Measurements from ENCODE around the gene SNRPB. TPM values are rescaled to one million over a fixed set of nuclear protein-coding genes. Genes with fewer than 3 reads are reported as not detected.

Gene SNRPB
- total and polyA plus RNA-seq, 2 donors, result 149 to 311 TPM

GRCh38 chr20:2451939-2452732, 18.5 kb downstream of the SNRPB start:
- 65% methylated on average over 8 of the region's 8 CpGs for WGBS
- H3K4me3 ChIP-seq (ENCODE audit: low read length in 2 of 2), result no peak overlapping the region
- H3K36me3 ChIP-seq (ENCODE audit: control insufficient read depth in 2 of 2, insufficient read depth in 2 of 2, low read length in 1 of 2), result peaks cover 0 to 4% of the 10 kb centered on the region in 2 donors
- no peaks in the 10 kb centered on the region for H3K4me1 ChIP-seq (ENCODE audit: control insufficient read depth in 2 of 2, insufficient read depth in 2 of 2, low read length in 2 of 2)
- no peaks in the 10 kb centered on the region for H3K27me3 ChIP-seq (ENCODE audit: control insufficient read depth in 2 of 2, insufficient read depth in 1 of 2, low read length in 1 of 2)
- no peak overlapping the region for H3K27ac ChIP-seq (ENCODE audit: low read depth in 1 of 2, low read length in 1 of 2)
- H3K9me3 ChIP-seq (ENCODE audit: control insufficient read depth in 2 of 2, insufficient read depth in 1 of 2, low read length in 1 of 2), result no peaks in the 10 kb centered on the region
- DNase-seq (ENCODE audit: low read depth in 6 of 9, low spot score in 9 of 9), result peak; percentile 6 to 64 (median 32)

- Histone ChIP-seq H3K4me3 (ENCODE audit: low read length in 2 of 2) (no peak overlapping the region), H3K36me3 (ENCODE audit: control insufficient read depth in 2 of 2, insufficient read depth in 2 of 2, low read length in 1 of 2) (no peaks in the 10 kb centered on the region), H3K27ac (ENCODE audit: low read depth in 1 of 2, low read length in 1 of 2) (no peak overlapping the region), H3K4me1 (ENCODE audit: control insufficient read depth in 2 of 2, insufficient read depth in 2 of 2, low read length in 2 of 2) (no peaks in the 10 kb centered on the region), H3K27me3 (ENCODE audit: control insufficient read depth in 2 of 2, insufficient read depth in 1 of 2, low read length in 1 of 2) (no peaks in the 10 kb centered on the region), H3K9me3 (ENCODE audit: control insufficient read depth in 2 of 2, insufficient read depth in 1 of 2, low read length in 1 of 2) (no peaks in the 10 kb centered on the region)
- 95% methylated on average over 5 of the region's 5 CpGs for WGBS
- no peak for DNase-seq (ENCODE audit: low read depth in 6 of 9, low spot score in 9 of 9)
Observed at GRCh38 chr20:2451422-2451821, 19.2 kb downstream of the SNRPB start.

- DNase-seq (ENCODE audit: low read depth in 6 of 9, low spot score in 9 of 9), result no peak
- Histone ChIP-seq H3K9me3 (ENCODE audit: control insufficient read depth in 2 of 2, insufficient read depth in 1 of 2, low read length in 1 of 2) (no peaks in the 10 kb centered on the region), H3K27ac (ENCODE audit: low read depth in 1 of 2, low read length in 1 of 2) (no peak overlapping the region), H3K36me3 (ENCODE audit: control insufficient read depth in 2 of 2, insufficient read depth in 2 of 2, low read length in 1 of 2) (no peaks in the 10 kb centered on the region), H3K4me3 (ENCODE audit: low read length in 2 of 2) (no peak overlapping the region), H3K4me1 (ENCODE audit: control insufficient read depth in 2 of 2, insufficient read depth in 2 of 2, low read length in 2 of 2) (no peaks in the 10 kb centered on the region), H3K27me3 (ENCODE audit: control insufficient read depth in 2 of 2, insufficient read depth in 1 of 2, low read length in 1 of 2) (no peaks in the 10 kb centered on the region)
- WGBS, result 98% methylated on average over 1 of the region's 1 CpG
Observed at GRCh38 chr20:2449386-2449785, 21.2 kb downstream of the SNRPB start.

- Histone ChIP-seq H3K36me3 (ENCODE audit: control insufficient read depth in 2 of 2, insufficient read depth in 2 of 2, low read length in 1 of 2) (no peaks in the 10 kb centered on the region), H3K4me1 (ENCODE audit: control insufficient read depth in 2 of 2, insufficient read depth in 2 of 2, low read length in 2 of 2) (no peaks in the 10 kb centered on the region), H3K4me3 (ENCODE audit: low read length in 2 of 2) (no peak overlapping the region), H3K9me3 (ENCODE audit: control insufficient read depth in 2 of 2, insufficient read depth in 1 of 2, low read length in 1 of 2) (no peaks in the 10 kb centered on the region), H3K27me3 (ENCODE audit: control insufficient read depth in 2 of 2, insufficient read depth in 1 of 2, low read length in 1 of 2) (no peaks in the 10 kb centered on the region), H3K27ac (ENCODE audit: low read depth in 1 of 2, low read length in 1 of 2) (no peak overlapping the region)
- WGBS, result 77% methylated on average over 4 of the region's 4 CpGs
- no peak for DNase-seq (ENCODE audit: low read depth in 6 of 9, low spot score in 9 of 9)
Observed at GRCh38 chr20:2446845-2447244, 23.7 kb downstream of the SNRPB start.

GRCh38 chr20:2431185-2431584, 39.4 kb downstream of the SNRPB start:
- no peaks in the 10 kb centered on the region for H3K27me3 ChIP-seq (ENCODE audit: control insufficient read depth in 2 of 2, insufficient read depth in 1 of 2, low read length in 1 of 2)
- no peaks in the 10 kb centered on the region for H3K36me3 ChIP-seq (ENCODE audit: control insufficient read depth in 2 of 2, insufficient read depth in 2 of 2, low read length in 1 of 2)
- no peak for DNase-seq (ENCODE audit: low read depth in 6 of 9, low spot score in 9 of 9)
- WGBS, result 74% methylated on average over 1 of the region's 1 CpG
- no peak overlapping the region for H3K27ac ChIP-seq (ENCODE audit: low read depth in 1 of 2, low read length in 1 of 2)
- no peaks in the 10 kb centered on the region for H3K4me1 ChIP-seq (ENCODE audit: control insufficient read depth in 2 of 2, insufficient read depth in 2 of 2, low read length in 2 of 2)
- no peak overlapping the region for H3K4me3 ChIP-seq (ENCODE audit: low read length in 2 of 2)
- H3K9me3 ChIP-seq (ENCODE audit: control insufficient read depth in 2 of 2, insufficient read depth in 1 of 2, low read length in 1 of 2), result no peaks in the 10 kb centered on the region

GRCh38 chr20:2430538-2430937, 40.1 kb downstream of the SNRPB start:
- no peak for DNase-seq (ENCODE audit: low read depth in 6 of 9, low spot score in 9 of 9)
- WGBS, result 91% methylated on average over 4 of the region's 4 CpGs
- H3K27ac ChIP-seq (ENCODE audit: low read depth in 1 of 2, low read length in 1 of 2), result no peak overlapping the region
- H3K36me3 ChIP-seq (ENCODE audit: control insufficient read depth in 2 of 2, insufficient read depth in 2 of 2, low read length in 1 of 2), result no peaks in the 10 kb centered on the region
- no peaks in the 10 kb centered on the region for H3K9me3 ChIP-seq (ENCODE audit: control insufficient read depth in 2 of 2, insufficient read depth in 1 of 2, low read length in 1 of 2)
- H3K4me3 ChIP-seq (ENCODE audit: low read length in 2 of 2), result no peak overlapping the region
- H3K27me3 ChIP-seq (ENCODE audit: control insufficient read depth in 2 of 2, insufficient read depth in 1 of 2, low read length in 1 of 2), result no peaks in the 10 kb centered on the region
- H3K4me1 ChIP-seq (ENCODE audit: control insufficient read depth in 2 of 2, insufficient read depth in 2 of 2, low read length in 2 of 2), result no peaks in the 10 kb centered on the region

- no peaks in the 10 kb centered on the region for H3K9me3 ChIP-seq (ENCODE audit: control insufficient read depth in 2 of 2, insufficient read depth in 1 of 2, low read length in 1 of 2)
- WGBS, result 93% methylated on average over 6 of the region's 6 CpGs
- no peaks in the 10 kb centered on the region for H3K36me3 ChIP-seq (ENCODE audit: control insufficient read depth in 2 of 2, insufficient read depth in 2 of 2, low read length in 1 of 2)
- no peaks in the 10 kb centered on the region for H3K27me3 ChIP-seq (ENCODE audit: control insufficient read depth in 2 of 2, insufficient read depth in 1 of 2, low read length in 1 of 2)
- no peak for DNase-seq (ENCODE audit: low read depth in 6 of 9, low spot score in 9 of 9)
- no peaks in the 10 kb centered on the region for H3K4me1 ChIP-seq (ENCODE audit: control insufficient read depth in 2 of 2, insufficient read depth in 2 of 2, low read length in 2 of 2)
- H3K4me3 ChIP-seq (ENCODE audit: low read length in 2 of 2), result no peak overlapping the region
- no peak overlapping the region for H3K27ac ChIP-seq (ENCODE audit: low read depth in 1 of 2, low read length in 1 of 2)
Observed at GRCh38 chr20:2429051-2429450, 41.5 kb downstream of the SNRPB start.

- Histone ChIP-seq H3K36me3 (ENCODE audit: control insufficient read depth in 2 of 2, insufficient read depth in 2 of 2, low read length in 1 of 2) (no peaks in the 10 kb centered on the region), H3K4me3 (ENCODE audit: low read length in 2 of 2) (no peak overlapping the region), H3K27me3 (ENCODE audit: control insufficient read depth in 2 of 2, insufficient read depth in 1 of 2, low read length in 1 of 2) (peaks cover 0 to 4% of the 10 kb centered on the region in 2 donors), H3K27ac (ENCODE audit: low read depth in 1 of 2, low read length in 1 of 2) (no peak overlapping the region), H3K9me3 (ENCODE audit: control insufficient read depth in 2 of 2, insufficient read depth in 1 of 2, low read length in 1 of 2) (no peaks in the 10 kb centered on the region), H3K4me1 (ENCODE audit: control insufficient read depth in 2 of 2, insufficient read depth in 2 of 2, low read length in 2 of 2) (no peaks in the 10 kb centered on the region)
- WGBS, result 92% methylated on average over 5 of the region's 5 CpGs
- no peak for DNase-seq (ENCODE audit: low read depth in 6 of 9, low spot score in 9 of 9)
Observed at GRCh38 chr20:2421247-2421646, 49.3 kb downstream of the SNRPB start.

GRCh38 chr20:2420510-2420909, 50.1 kb downstream of the SNRPB start:
- Histone ChIP-seq H3K27ac (ENCODE audit: low read depth in 1 of 2, low read length in 1 of 2) (no peak overlapping the region), H3K36me3 (ENCODE audit: control insufficient read depth in 2 of 2, insufficient read depth in 2 of 2, low read length in 1 of 2) (no peaks in the 10 kb centered on the region), H3K4me3 (ENCODE audit: low read length in 2 of 2) (no peak overlapping the region), H3K27me3 (ENCODE audit: control insufficient read depth in 2 of 2, insufficient read depth in 1 of 2, low read length in 1 of 2) (peaks cover 0 to 4% of the 10 kb centered on the region in 2 donors), H3K4me1 (ENCODE audit: control insufficient read depth in 2 of 2, insufficient read depth in 2 of 2, low read length in 2 of 2) (no peaks in the 10 kb centered on the region), H3K9me3 (ENCODE audit: control insufficient read depth in 2 of 2, insufficient read depth in 1 of 2, low read length in 1 of 2) (no peaks in the 10 kb centered on the region)
- DNase-seq (ENCODE audit: low read depth in 6 of 9, low spot score in 9 of 9), result no peak
- WGBS, result 91% methylated on average over 1 of the region's 1 CpG
